Fibroblast of skin of abdomen (primary cell): ENCODE data around the gene XIAP.
A peak's percentile ranks its signal among the peaks of the same experiment; 100 is the strongest.

ENCODE experiments used
- DNase-seq: peaks from one replicate; pipeline ENCODE4 v3.0.0-alpha.2; 2013

XIAP gene

GRCh38 chrX:123961268-123962005 lies 101.6 kb downstream of the XIAP start, which contains the start of gene STAG2:
TSS of gene STAG2 (plus strand) at chrX:123961706. CDS start at chrX:124022628, 60,922 bp downstream.
- DNase-seq = peak; percentile 92

- no peak for DNase-seq
These were observed 102.2 kb downstream of the XIAP start for GRCh38 chrX:123962006-123962467.

- peak; percentile 96 for DNase-seq
These were observed 103.0 kb downstream of the XIAP start for GRCh38 chrX:123962794-123963373.
